Kidney (tissue), 14 donors: ENCODE results near the gene DCST1. TPM values are rescaled to one million over a fixed set of nuclear protein-coding genes. Genes with fewer than 3 reads are reported as not detected.

Experiments
- DNase-seq, 5 donors: peaks; one replicate each; pipeline ENCODE4 v3.0.0-alpha.2; 2013 to 2020
- FAIRE-seq: peaks from 2 replicates; lab custom pipeline; 2012; peaks lifted over from hg19 to GRCh38; lab: Jason Lieb, UNC
- H3K27ac ChIP-seq, 2 donors: one replicate each; pipeline ENCODE4 v1.7.0; 2013; ENCODE audit warnings: low read depth in 2 of 2, low read length in 2 of 2, inconsistent platforms in 1 of 2
- H3K27me3 ChIP-seq: one replicate; pipeline ENCODE4 v1.7.1; 2013; ENCODE audit warnings: low read length, inconsistent platforms; ENCODE audit not compliant: control insufficient read depth, insufficient read depth
- H3K36me3 ChIP-seq, 3 donors: one replicate each; pipeline versions ENCODE4 v1.7.0 to v1.7.1; 2013; ENCODE audit warnings: low read length in 3 of 3, control low read depth in 1 of 3, inconsistent platforms in 1 of 3; ENCODE audit not compliant: insufficient read depth in 3 of 3, control insufficient read depth in 2 of 3
- H3K4me1 ChIP-seq, 3 donors: one replicate each; pipeline versions ENCODE4 v1.7.0 to v1.7.1; 2013; ENCODE audit warnings: low read length in 3 of 3, inconsistent platforms in 1 of 3, low read depth in 1 of 3; ENCODE audit not compliant: control insufficient read depth in 2 of 3, insufficient read depth in 2 of 3
- H3K4me3 ChIP-seq, 3 donors: one replicate each; pipeline versions ENCODE4 v1.7.0 to v1.8.1; 2013; ENCODE audit warnings: low read length in 3 of 3, control low read depth in 1 of 3, inconsistent platforms in 1 of 3
- H3K9ac ChIP-seq, 3 donors: one replicate each; pipeline versions ENCODE4 v1.7.0 to v1.7.1; 2013; ENCODE audit warnings: low read length in 3 of 3, control low read depth in 1 of 3, inconsistent platforms in 1 of 3
- H3K9me3 ChIP-seq, 3 donors: one replicate each; pipeline versions ENCODE4 v1.7.0 to v1.7.1; 2013; ENCODE audit warnings: low read length in 3 of 3, control low read depth in 1 of 3, inconsistent platforms in 1 of 3; ENCODE audit not compliant: control insufficient read depth in 2 of 3, insufficient read depth in 1 of 3
- CTCF ChIP-seq: IDR thresholded peaks from 3 replicates; pipeline ENCODE4 v1.5.1; 2012; ENCODE audit warnings: mild to moderate bottlenecking, moderate library complexity, borderline replicate concordance; ENCODE audit not compliant: insufficient read depth; ENCODE audit errors: extremely low read depth
- intact Hi-C: fragments of 100-400 bp; cut with DNase I; formaldehyde crosslinking; loops from one replicate; pipeline ENCODE4 v1.11.1; 2022
- polyA plus RNA-seq: library from polyadenylated mRNA; stranded (reverse); fragments of 350-450 nt; fragmentation: Illumina TruSeq; extraction: RNeasy Lipid Tissue Mini Kit (QIAGEN cat#74804); gene quantifications from one replicate; pipeline ENCODE4 v1.2.3, GENCODE V29; 2014; ENCODE audit warnings: low read depth, low replicate concordance; ENCODE audit not compliant: insufficient read depth
- total RNA-seq: library from RNA; stranded (reverse); fragmentation: NEBNext Ultra II Directional; extraction: Animal tissue kit (Norgen Biotek cat#: 25700); gene quantifications from one replicate; pipeline ENCODE4 v1.2.1, GENCODE V29; 2021
- donor health status: control.
- donor health status: control.
- donor health status: control.
- donor health status: control.
- donor health status: control.
- donor health status: DM: yes; HTN: yes; CAD: no.
- donor health status: Normal renal cell carcinoma (clear cell type).

Gene DCST1
- total and polyA plus RNA-seq, 2 donors from 2014 or later, result not detected

GRCh38 chr1:154989195-154989860 lies 44.3 kb upstream of the DCST1 start:
- TF ChIP-seq CTCF, result no peak
- H3K36me3 ChIP-seq, result peaks cover 2 to 16% (median 5%) of the 10 kb centered on the region in 3 donors

GRCh38 chr1:154990276-154990675 lies 43.3 kb upstream of the DCST1 start:
- no peak for FAIRE-seq

More at GRCh38 chr1:154989195-154989860, 44.3 kb upstream of the DCST1 start:
- intact Hi-C loops, result no loop called here
- H3K27ac ChIP-seq, result no peak overlapping the region
- H3K9me3 ChIP-seq, result no peaks in the 10 kb centered on the region
- H3K4me1 ChIP-seq, result no peaks in the 10 kb centered on the region
- no peak overlapping the region for H3K9ac ChIP-seq
- no peaks in the 10 kb centered on the region for H3K27me3 ChIP-seq
- no peak overlapping the region for H3K4me3 ChIP-seq
- FAIRE-seq (no peak), DNase-seq (peak in 1 of 5 donors; percentile 35)

GRCh38 chr1:154992721-154993571 lies 40.7 kb upstream of the DCST1 start:
- no peaks in the 10 kb centered on the region for H3K27me3 ChIP-seq
- no peak overlapping the region for H3K9ac ChIP-seq
- no peak overlapping the region for H3K4me3 ChIP-seq
- peak; percentile 15 for TF ChIP-seq CTCF
- intact Hi-C loops, result no loop called here
- peaks cover under 1 to 8% (median 3%) of the 10 kb centered on the region in 3 donors for H3K36me3 ChIP-seq
- peak in 1 of 5 donors; percentile 49 for DNase-seq
- no peak overlapping the region for H3K27ac ChIP-seq
- H3K4me1 ChIP-seq, result no peaks in the 10 kb centered on the region
- no peaks in the 10 kb centered on the region for H3K9me3 ChIP-seq
- no peak for FAIRE-seq

More at GRCh38 chr1:154990276-154990675, 43.3 kb upstream of the DCST1 start:
- TF ChIP-seq CTCF, result no peak
- H3K4me3 ChIP-seq, result no peak overlapping the region
- H3K27ac ChIP-seq, result no peak overlapping the region
- no peaks in the 10 kb centered on the region for H3K9me3 ChIP-seq
- no peaks in the 10 kb centered on the region for H3K4me1 ChIP-seq
- no peak overlapping the region for H3K9ac ChIP-seq
- intact Hi-C loops, result no loop called here
- DNase-seq, result peak in 1 of 5 donors; percentile 51
- H3K36me3 ChIP-seq, result peaks cover 2 to 16% (median 5%) of the 10 kb centered on the region in 3 donors
- no peaks in the 10 kb centered on the region for H3K27me3 ChIP-seq
